Tibial nerve (tissue), 4 donors: Measurements from ENCODE around the gene LMF2. TPM values are rescaled to one million over a fixed set of nuclear protein-coding genes. Genes with fewer than 3 reads are reported as not detected.

Experiments used
- DNase-seq, 2 donors: peaks; one replicate each; pipeline ENCODE4 v3.0.0-alpha.2; 2019; ENCODE audit warnings: low spot score in 2 of 2
- H3K27ac ChIP-seq, 4 donors: fragments of 200-600 bp; sonication (generic) in 3 of 4; one replicate each; pipeline ENCODE4 v1.5.1; 2017 to 2019; ENCODE audit warnings: mild to moderate bottlenecking in 1 of 4
- H3K27me3 ChIP-seq, 2 donors: fragments of 200-600 bp; sonication (generic) in 1 of 2; one replicate each; pipeline versions ENCODE4 v1.5.1 to v1.6.0; 2017 to 2019
- H3K36me3 ChIP-seq, 3 donors: fragments of 200-600 bp; sonication (generic); one replicate each; pipeline ENCODE4 v1.5.1; 2018 to 2019
- H3K4me1 ChIP-seq, 4 donors: fragments of 200-600 bp; sonication (generic) in 3 of 4; one replicate each; pipeline ENCODE4 v1.5.1; 2017 to 2019
- H3K4me3 ChIP-seq, 4 donors: fragments of 200-600 bp; sonication (generic) in 3 of 4; one replicate each; pipeline ENCODE4 v1.5.1; 2017 to 2019; ENCODE audit warnings: mild to moderate bottlenecking in 1 of 4, moderate library complexity in 1 of 4
- H3K9me3 ChIP-seq, 4 donors: fragments of 200-600 bp; sonication (generic) in 3 of 4; one replicate each; pipeline ENCODE4 v1.5.1; 2017 to 2019
- CTCF ChIP-seq, 5 experiments: fragments of 200-600 bp in 3 of 5; fragments of 450-650 bp in 2 of 5; sonication (generic) in 3 of 5; IDR thresholded peaks; one replicate each; pipeline ENCODE4 v1.5.1; 2016 to 2019; ENCODE audit warnings: antibody characterized with exemption in 5 of 5, mild to moderate bottlenecking in 3 of 5, moderate library complexity in 2 of 5
- EP300 ChIP-seq, 2 donors: sonication (generic); formaldehyde crosslinking; IDR thresholded peaks; one replicate each; pipeline ENCODE4 v1.6.1; 2017; ENCODE audit warnings: antibody characterized with exemption in 2 of 2, mild to moderate bottlenecking in 1 of 2
- POLR2A ChIP-seq, 2 donors: fragments of 450-650 bp; IDR thresholded peaks; one replicate each; pipeline ENCODE4 v1.6.1; 2017; ENCODE audit warnings: antibody characterized with exemption in 2 of 2, mild to moderate bottlenecking in 2 of 2, moderate library complexity in 2 of 2
- WGBS, 2 donors: methylation state at CpG; one replicate each; pipeline ENCODE4 v1.1.5; 2018; 5-methylcytosine and 5-hydroxymethylcytosine counted together
- total RNA-seq, 4 donors: library from RNA; depleted of rRNA; stranded (reverse); fragments of >200 nt; gene quantifications; one replicate each; pipeline ENCODE4 v1.1.0, GENCODE V29; 2016

Gene LMF2, protein sequence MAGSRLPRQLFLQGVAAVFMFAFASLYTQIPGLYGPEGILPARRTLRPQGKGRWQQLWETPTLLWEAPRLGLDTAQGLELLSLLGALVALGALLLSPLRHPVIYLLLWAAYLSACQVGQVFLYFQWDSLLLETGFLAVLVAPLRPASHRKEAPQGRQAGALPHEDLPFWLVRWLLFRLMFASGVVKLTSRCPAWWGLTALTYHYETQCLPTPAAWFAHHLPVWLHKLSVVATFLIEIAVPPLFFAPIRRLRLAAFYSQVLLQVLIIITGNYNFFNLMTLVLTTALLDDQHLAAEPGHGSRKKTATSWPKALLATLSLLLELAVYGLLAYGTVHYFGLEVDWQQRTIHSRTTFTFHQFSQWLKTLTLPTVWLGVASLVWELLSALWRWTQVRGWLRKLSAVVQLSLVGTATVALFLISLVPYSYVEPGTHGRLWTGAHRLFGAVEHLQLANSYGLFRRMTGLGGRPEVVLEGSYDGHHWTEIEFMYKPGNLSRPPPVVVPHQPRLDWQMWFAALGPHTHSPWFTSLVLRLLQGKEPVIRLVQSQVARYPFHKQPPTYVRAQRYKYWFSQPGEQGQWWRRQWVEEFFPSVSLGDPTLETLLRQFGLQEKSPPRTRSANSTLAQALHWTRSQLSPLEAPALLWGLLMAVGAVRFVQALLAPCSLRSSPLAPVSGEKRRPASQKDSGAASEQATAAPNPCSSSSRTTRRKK
- total RNA-seq = 10 to 100 TPM; 53.7 to 85.2 (median 58.1) TPM

DNA sequence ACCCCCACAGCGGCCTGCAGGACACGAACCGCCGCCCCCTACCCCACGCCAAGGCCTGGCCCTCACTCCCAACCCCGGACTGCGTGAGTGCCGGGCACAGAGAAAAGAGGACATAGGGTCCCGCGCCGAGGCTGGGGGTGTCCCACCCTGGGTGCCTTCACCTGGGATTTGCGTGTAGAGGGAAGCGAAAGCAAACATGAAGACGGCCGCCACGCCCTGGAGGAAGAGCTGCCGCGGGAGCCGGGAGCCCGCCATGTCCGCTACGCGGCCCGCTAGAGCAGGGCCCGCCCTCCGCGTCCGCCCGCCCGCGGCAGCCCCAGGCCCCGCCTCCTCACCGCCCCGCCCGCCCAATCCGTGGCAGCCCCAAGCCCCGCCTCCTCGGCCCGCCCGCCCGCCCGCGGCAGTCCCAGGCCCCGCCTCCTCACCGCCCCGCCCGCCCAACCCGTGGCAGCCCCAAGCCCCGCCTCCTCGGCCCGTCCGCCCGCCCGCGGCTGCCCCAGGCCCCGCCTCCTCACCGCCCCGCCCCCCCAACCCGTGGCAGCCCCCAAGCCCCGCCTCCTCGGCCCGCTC lies at the start of gene LMF2:
Gene LMF2, minus strand, starts transcription at position 282 of the 570 bp plus-strand sequence. Its CDS starts 27 bp downstream, at position 255.
- Histone ChIP-seq H3K36me3 (peaks cover 3 to 36% (median 21%) of the 10 kb centered on the region in 3 donors), H3K9me3 (no peaks in the 10 kb centered on the region), H3K27ac (peak within 1 kb of the TSS; percentile 83 to 99 (median 92)), H3K27me3 (no peaks in the 10 kb centered on the region), H3K4me1 (peaks cover 0 to 35% (median 16%) of the 10 kb centered on the region in 4 donors), H3K4me3 (peak within 1 kb of the TSS; percentile 90 to 100 (median 96))
- peak; percentile 82 to 83 for DNase-seq
- TF ChIP-seq POLR2A (IDR thresholded peaks at IDR 0.05) (peak in 1 of 2 donors; percentile 49), CTCF (IDR thresholded peaks at IDR 0.05) (peak in 1 of 5 experiments; percentile 29), EP300 (IDR thresholded peaks at IDR 0.05) (peak in 1 of 2 donors; percentile 73)
- 0 to 1% methylated on average over 12 to 26 of the region's 62 CpGs for WGBS, 2 donors

GRCh38 chr22:50556703-50557102 lies 49.2 kb upstream of the LMF2 start:
- 84 to 86% methylated on average over 5 of the region's 5 CpGs for WGBS, 2 donors
- no peak overlapping the region for H3K4me3 ChIP-seq
- H3K27me3 ChIP-seq = no peaks in the 10 kb centered on the region
- TF ChIP-seq EP300 (IDR thresholded peaks at IDR 0.05) (no peak), POLR2A (IDR thresholded peaks at IDR 0.05) (no peak), CTCF (IDR thresholded peaks at IDR 0.05) (no peak)
- H3K36me3 ChIP-seq = no peaks in the 10 kb centered on the region
- H3K4me1 ChIP-seq = no peaks in the 10 kb centered on the region
- no peak overlapping the region for H3K27ac ChIP-seq
- H3K9me3 ChIP-seq = no peaks in the 10 kb centered on the region
- no peak for DNase-seq

GRCh38 chr22:50553310-50553709 lies 45.8 kb upstream of the LMF2 start:
- no peaks in the 10 kb centered on the region for H3K36me3 ChIP-seq
- TF ChIP-seq POLR2A (IDR thresholded peaks at IDR 0.05) (no peak), CTCF (IDR thresholded peaks at IDR 0.05) (no peak), EP300 (IDR thresholded peaks at IDR 0.05) (no peak)
- H3K27me3 ChIP-seq = peaks cover 0 to 18% of the 10 kb centered on the region in 2 donors
- peaks cover 0 to 9% (median 7%) of the 10 kb centered on the region in 4 donors for H3K4me1 ChIP-seq
- no peak overlapping the region for H3K27ac ChIP-seq
- DNase-seq = no peak
- no peaks in the 10 kb centered on the region for H3K9me3 ChIP-seq
- 78 to 86% methylated on average over 8 of the region's 8 CpGs for WGBS, 2 donors
- no peak overlapping the region for H3K4me3 ChIP-seq

- Histone ChIP-seq H3K36me3 (no peaks in the 10 kb centered on the region), H3K27me3 (peaks cover 0 to 37% of the 10 kb centered on the region in 2 donors), H3K9me3 (no peaks in the 10 kb centered on the region), H3K27ac (no peak overlapping the region), H3K4me3 (no peak overlapping the region), H3K4me1 (peaks cover 0 to 25% (median 9%) of the 10 kb centered on the region in 4 donors)
- 93% methylated on average over 11 of the region's 11 CpGs for WGBS, 2 donors
- TF ChIP-seq EP300 (IDR thresholded peaks at IDR 0.05) (no peak), POLR2A (IDR thresholded peaks at IDR 0.05) (no peak), CTCF (IDR thresholded peaks at IDR 0.05) (no peak)
- DNase-seq = no peak
Observed at GRCh38 chr22:50551160-50551752, 43.8 kb upstream of the LMF2 start.
